ENCODE results near the gene CELF2. TPM values are rescaled to one million over a fixed set of nuclear protein-coding genes. Genes with fewer than 3 reads are reported as not detected.

Gene CELF2
- total RNA-seq, 3 donors from 2014 or later (not counting 1 experiment from before 2014, with no cell fraction given), result 282 to 298 (median 295) TPM

DNA sequence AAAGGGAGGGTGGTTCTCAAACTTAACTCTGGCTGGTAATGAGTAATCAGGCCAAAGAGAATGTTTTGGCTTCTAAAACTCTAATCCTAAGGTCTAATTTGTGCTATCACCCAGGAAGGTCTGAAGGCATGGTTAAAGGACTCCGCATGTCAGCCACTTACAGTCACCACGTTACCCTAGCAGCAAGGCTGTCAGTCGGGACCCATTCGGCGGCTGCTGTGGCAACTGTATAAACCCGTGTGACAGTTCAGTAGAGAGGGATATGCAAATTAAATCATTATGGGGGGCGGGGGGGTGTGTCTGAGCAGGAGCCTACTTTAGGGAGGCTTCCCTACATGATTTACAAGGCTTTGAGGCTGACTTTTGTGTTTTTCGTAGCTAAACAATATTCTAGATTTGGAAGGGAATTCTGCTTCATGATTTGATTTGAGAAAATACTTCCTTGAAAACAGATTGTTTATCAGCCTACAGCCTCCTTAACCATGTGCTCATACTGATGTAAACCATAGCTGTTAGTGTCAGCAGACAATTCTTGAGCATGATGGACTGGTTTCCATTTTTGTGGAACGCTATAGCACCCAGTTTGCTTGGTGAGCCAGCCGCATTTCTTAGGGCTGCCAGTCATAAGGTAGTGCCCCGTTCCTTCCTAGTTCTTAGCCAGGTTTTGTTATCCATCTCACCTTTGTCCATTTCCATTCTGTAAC, 309.4 kb downstream of the CELF2 start:
- no peaks in the 10 kb centered on the region for H3K27me3 Mint-ChIP-seq (ENCODE audit: low read depth in 2 of 2)
- no peak overlapping the region for H3K4me3 ChIP-seq (ENCODE audit: low read length)
- no peaks in the 10 kb centered on the region for H3K27me3 ChIP-seq (ENCODE audit: control insufficient read depth, insufficient read depth, low read length)
- DNase-seq (no peak), ATAC-seq (no peak)
- H3K36me3 Mint-ChIP-seq, result peaks cover 48% of the 10 kb centered on the region
- H3K9me3 ChIP-seq (ENCODE audit: control insufficient read depth, insufficient read depth, low read length), result no peaks in the 10 kb centered on the region
- 91% methylated on average over 11 of the region's 11 CpGs for WGBS (ENCODE audit: insufficient coverage)
- no peaks in the 10 kb centered on the region for H3K9me3 Mint-ChIP-seq
- H3K27ac ChIP-seq (ENCODE audit: low read length), result no peak overlapping the region
- peaks cover 26 to 45% of the 10 kb centered on the region in 2 donors for H3K4me1 Mint-ChIP-seq
- H3K4me1 ChIP-seq (ENCODE audit: control insufficient read depth, insufficient read depth, low read length), result no peaks in the 10 kb centered on the region
- no peak for TF ChIP-seq CTCF (IDR thresholded peaks at IDR 0.05)
- no peak overlapping the region for H3K4me3 Mint-ChIP-seq
- peak overlapping the region; percentile 84 to 92 for H3K27ac Mint-ChIP-seq
- H3K36me3 ChIP-seq (ENCODE audit: control insufficient read depth, insufficient read depth, low read length), result peaks cover 92% of the 10 kb centered on the region
- intact Hi-C loops (cut with micrococcal nuclease), result no loop called here

DNA sequence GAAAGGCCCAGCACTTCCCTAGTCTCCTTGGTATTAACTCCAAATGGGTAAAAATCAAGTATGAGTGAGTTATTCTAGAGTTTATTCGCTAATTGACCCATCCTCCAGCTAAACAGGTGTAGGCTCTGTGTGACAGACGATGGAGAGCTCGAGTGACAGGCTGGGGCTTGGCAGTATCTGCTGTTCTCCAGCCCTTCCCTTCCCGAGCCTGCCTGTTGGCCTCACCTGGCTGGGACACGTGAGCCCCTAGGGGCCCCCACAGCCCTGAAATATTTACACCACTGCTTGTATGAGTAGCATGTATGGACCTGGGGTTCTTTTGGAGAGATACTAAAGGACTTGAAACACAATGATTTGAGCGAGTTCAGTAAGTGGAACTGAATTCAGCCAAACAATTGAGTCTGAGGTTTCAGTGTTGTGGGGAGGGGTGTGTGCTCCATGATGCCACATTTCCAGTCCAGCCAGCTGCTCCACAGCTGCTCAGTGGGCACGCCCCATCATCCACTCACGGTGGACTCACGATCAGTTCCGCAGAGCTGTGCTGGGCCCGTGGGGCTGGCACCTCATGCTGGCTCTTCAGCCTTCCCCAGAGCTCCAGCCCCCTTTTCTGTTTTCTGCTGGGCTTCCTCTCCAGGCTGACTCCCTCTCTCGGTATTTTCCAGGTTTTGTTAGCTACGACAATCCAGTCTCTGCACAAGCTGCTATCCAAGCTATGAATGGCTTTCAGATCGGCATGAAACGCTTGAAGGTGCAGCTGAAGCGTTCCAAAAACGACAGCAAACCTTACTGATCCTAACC, 310.8 kb downstream of the CELF2 start:
- no peak overlapping the region for H3K4me3 ChIP-seq (ENCODE audit: low read length)
- peaks cover 91% of the 10 kb centered on the region for H3K36me3 ChIP-seq (ENCODE audit: control insufficient read depth, insufficient read depth, low read length)
- ATAC-seq (peak in 1 of 3 donors; percentile 21), DNase-seq (no peak)
- peaks cover 55% of the 10 kb centered on the region for H3K36me3 Mint-ChIP-seq
- no peaks in the 10 kb centered on the region for H3K4me1 ChIP-seq (ENCODE audit: control insufficient read depth, insufficient read depth, low read length)
- no peak for TF ChIP-seq CTCF (IDR thresholded peaks at IDR 0.05)
- peaks cover 35 to 54% of the 10 kb centered on the region in 2 donors for H3K4me1 Mint-ChIP-seq
- H3K27ac Mint-ChIP-seq, result peak overlapping the region; percentile 84 to 92
- intact Hi-C loops (cut with micrococcal nuclease), result no loop called here
- no peaks in the 10 kb centered on the region for H3K27me3 ChIP-seq (ENCODE audit: control insufficient read depth, insufficient read depth, low read length)
- H3K27me3 Mint-ChIP-seq (ENCODE audit: low read depth in 2 of 2), result no peaks in the 10 kb centered on the region
- no peaks in the 10 kb centered on the region for H3K9me3 Mint-ChIP-seq
- 89% methylated on average over 16 of the region's 17 CpGs for WGBS (ENCODE audit: insufficient coverage)
- H3K27ac ChIP-seq (ENCODE audit: low read length), result no peak overlapping the region
- H3K4me3 Mint-ChIP-seq, result no peak overlapping the region
- no peaks in the 10 kb centered on the region for H3K9me3 ChIP-seq (ENCODE audit: control insufficient read depth, insufficient read depth, low read length)

DNA sequence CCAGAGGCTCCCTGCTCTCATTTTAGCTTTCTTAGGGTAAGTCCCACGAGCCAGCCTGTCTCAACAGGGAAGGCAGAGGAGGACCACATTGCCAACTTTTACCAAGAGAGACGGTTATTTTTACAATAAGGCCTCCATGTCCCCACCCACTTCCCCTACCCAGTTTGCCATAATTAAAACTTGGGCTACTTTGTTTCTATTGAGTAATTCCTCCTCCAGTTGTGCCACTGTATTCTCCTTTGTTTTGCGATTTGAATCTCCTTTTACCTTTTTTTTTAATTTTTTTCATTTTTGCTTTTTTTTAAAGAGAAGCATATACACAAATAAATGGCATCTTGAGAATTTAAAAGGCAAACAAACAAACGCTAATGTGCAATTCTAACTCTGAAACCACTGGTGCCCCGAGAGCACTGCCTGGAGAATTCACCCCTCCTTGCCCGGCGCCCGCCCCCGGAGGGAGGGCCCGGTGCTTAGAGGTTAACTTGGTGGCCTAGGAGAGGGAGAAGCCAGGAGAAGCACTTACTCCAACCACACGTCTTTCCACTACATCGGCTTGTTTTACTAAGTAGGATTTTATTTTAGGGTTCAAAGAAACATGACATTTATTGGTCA, 311.5 kb downstream of the CELF2 start:
- Mint-ChIP-seq H3K27ac (peak overlapping the region; percentile 84 to 92), H3K9me3 (no peaks in the 10 kb centered on the region), H3K4me3 (no peak overlapping the region), H3K27me3 (ENCODE audit: low read depth in 2 of 2) (no peaks in the 10 kb centered on the region), H3K36me3 (peaks cover 52% of the 10 kb centered on the region), H3K4me1 (peaks cover 37 to 55% of the 10 kb centered on the region in 2 donors)
- no peak for TF ChIP-seq CTCF (IDR thresholded peaks at IDR 0.05)
- intact Hi-C loops (cut with micrococcal nuclease), result no loop called here
- Histone ChIP-seq H3K27ac (ENCODE audit: low read length) (no peak overlapping the region), H3K4me3 (ENCODE audit: low read length) (no peak overlapping the region), H3K4me1 (ENCODE audit: control insufficient read depth, insufficient read depth, low read length) (no peaks in the 10 kb centered on the region), H3K9me3 (ENCODE audit: control insufficient read depth, insufficient read depth, low read length) (no peaks in the 10 kb centered on the region), H3K27me3 (ENCODE audit: control insufficient read depth, insufficient read depth, low read length) (no peaks in the 10 kb centered on the region), H3K36me3 (ENCODE audit: control insufficient read depth, insufficient read depth, low read length) (peaks cover 89% of the 10 kb centered on the region)
- ATAC-seq (no peak), DNase-seq (no peak)
- WGBS (ENCODE audit: insufficient coverage), result 42% methylated on average over 4 of the region's 12 CpGs
